HepG2 (cell line): ENCODE data around the gene DHRS12. TPM values are rescaled to one million over a fixed set of nuclear protein-coding genes. Genes with fewer than 3 reads are reported as not detected.

Experiments used
- GATA4 ChIP-seq: sonication (generic); IDR thresholded peaks from 2 replicates; pipeline ENCODE4 v1.6.1; 2016; ENCODE audit warnings: antibody characterized with exemption, low read depth, borderline replicate concordance
- KDM5B ChIP-seq: sonication (generic); formaldehyde crosslinking; IDR thresholded peaks from 2 replicates; pipeline ENCODE4 v1.4.0; 2020; ENCODE audit warnings: missing genetic modification reagents, mild to moderate bottlenecking, borderline replicate concordance
- KLF15 ChIP-seq: sonication (generic); formaldehyde crosslinking; IDR thresholded peaks from 2 replicates; pipeline ENCODE4 v1.8.1; 2023; ENCODE audit warnings: borderline replicate concordance, mild to moderate bottlenecking, inconsistent platforms, missing genetic modification reagents, mixed read lengths
- RAD21 ChIP-seq: fragments of 450-650 bp; formaldehyde crosslinking; IDR thresholded peaks from 2 replicates; pipeline ENCODE4 v1.5.0; 2020; ENCODE audit warnings: mild to moderate bottlenecking
- polyA plus RNA-seq, 8 experiments: library from polyadenylated mRNA; depleted of rRNA in 3 of 8; stranded (reverse) in 7 of 8; unstranded in 1 of 8; fragments of >200 nt; fragmentation: Illumina TruSeq in 4 of 8; extraction: Trizol in 4 of 8; gene quantifications; 2 replicates each; pipeline versions ENCODE4 v1.2.1 to v1.2.3, GENCODE V29; 2011 to 2016; ENCODE audit warnings: low read depth in 4 of 8, missing spikeins in 1 of 8, mixed read lengths in 1 of 8; ENCODE audit not compliant: insufficient read depth in 1 of 8
- total RNA-seq, 5 experiments: library from RNA; depleted of rRNA; stranded (reverse); fragments of >200 nt; fragmentation: Illumina TruSeq; extraction: Trizol; gene quantifications; 2 replicates each; pipeline ENCODE4 v1.2.3, GENCODE V29; 2016; ENCODE audit warnings: low read depth in 1 of 5
- TF ChIP-seq, protein P1 (sequence below): sonication (generic); formaldehyde crosslinking; IDR thresholded peaks from 2 replicates; pipeline ENCODE4 v1.4.0; 2020; ENCODE audit warnings: mild to moderate bottlenecking, missing genetic modification reagents
- TF ChIP-seq, protein P2 (sequence below): sonication (generic); formaldehyde crosslinking; IDR thresholded peaks from 2 replicates; pipeline ENCODE4 v1.5.0; 2020; ENCODE audit warnings: mild to moderate bottlenecking, missing genetic modification reagents, moderate library complexity
- TF ChIP-seq, protein P3 (sequence below): sonication (generic); formaldehyde crosslinking; IDR thresholded peaks from 2 replicates; pipeline ENCODE4 v1.4.0; 2020; ENCODE audit warnings: missing genetic modification reagents
- TF ChIP-seq, protein P4 (sequence below), 2 experiments: sonication (generic) in 1 of 2; formaldehyde crosslinking in 1 of 2; IDR thresholded peaks; 2 replicates each; pipeline versions ENCODE4 v1.6.1 to v1.9.0; 2014 to 2022; ENCODE audit warnings: antibody characterized with exemption in 1 of 2, borderline replicate concordance in 1 of 2, inconsistent platforms in 1 of 2, low read depth in 1 of 2, missing genetic modification reagents in 1 of 2

Gene DHRS12
- total and polyA plus RNA-seq, 2 of the 13 experiments (the other 11 are each of a cell fraction or from before 2014, with no cell fraction given) = 7.2 to 8.4 TPM

DNA sequence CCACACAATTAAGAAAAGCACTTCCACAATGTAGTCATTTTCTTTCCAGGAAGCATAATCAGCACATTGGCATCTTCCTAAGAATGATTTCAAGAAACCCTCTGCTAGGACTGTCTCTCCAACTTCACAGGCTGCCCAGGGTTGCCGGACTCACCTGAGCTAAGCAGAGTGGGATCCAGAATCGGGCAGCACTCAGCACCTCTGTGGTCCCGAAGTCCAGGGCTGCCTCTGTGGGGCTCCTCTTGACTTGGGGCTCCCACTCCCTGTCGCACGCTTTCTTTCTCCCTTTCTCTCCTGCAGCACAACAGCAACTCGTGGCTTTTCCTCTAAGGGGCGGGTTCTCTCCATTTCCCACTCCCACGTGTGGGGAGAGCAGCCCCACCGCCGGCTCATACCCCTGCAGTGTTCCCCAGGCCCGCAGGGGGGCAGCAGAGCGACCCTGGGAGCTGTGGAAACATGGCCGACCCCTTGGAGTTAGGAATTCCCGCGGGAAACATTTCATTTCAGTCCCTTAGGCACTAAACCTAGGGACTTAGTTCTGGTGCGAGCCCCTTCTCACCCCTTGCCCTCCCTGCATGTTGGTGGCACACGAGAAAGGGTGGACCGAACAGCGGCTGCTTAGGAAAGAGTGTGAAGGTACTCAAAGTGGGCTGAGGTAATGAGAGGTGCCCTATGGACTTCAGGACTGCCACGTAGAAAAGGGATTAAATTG, 41.1 kb upstream of the DHRS12 start, which contains the start of gene TMEM272 (continued):
- TF ChIP-seq, protein P1, sequence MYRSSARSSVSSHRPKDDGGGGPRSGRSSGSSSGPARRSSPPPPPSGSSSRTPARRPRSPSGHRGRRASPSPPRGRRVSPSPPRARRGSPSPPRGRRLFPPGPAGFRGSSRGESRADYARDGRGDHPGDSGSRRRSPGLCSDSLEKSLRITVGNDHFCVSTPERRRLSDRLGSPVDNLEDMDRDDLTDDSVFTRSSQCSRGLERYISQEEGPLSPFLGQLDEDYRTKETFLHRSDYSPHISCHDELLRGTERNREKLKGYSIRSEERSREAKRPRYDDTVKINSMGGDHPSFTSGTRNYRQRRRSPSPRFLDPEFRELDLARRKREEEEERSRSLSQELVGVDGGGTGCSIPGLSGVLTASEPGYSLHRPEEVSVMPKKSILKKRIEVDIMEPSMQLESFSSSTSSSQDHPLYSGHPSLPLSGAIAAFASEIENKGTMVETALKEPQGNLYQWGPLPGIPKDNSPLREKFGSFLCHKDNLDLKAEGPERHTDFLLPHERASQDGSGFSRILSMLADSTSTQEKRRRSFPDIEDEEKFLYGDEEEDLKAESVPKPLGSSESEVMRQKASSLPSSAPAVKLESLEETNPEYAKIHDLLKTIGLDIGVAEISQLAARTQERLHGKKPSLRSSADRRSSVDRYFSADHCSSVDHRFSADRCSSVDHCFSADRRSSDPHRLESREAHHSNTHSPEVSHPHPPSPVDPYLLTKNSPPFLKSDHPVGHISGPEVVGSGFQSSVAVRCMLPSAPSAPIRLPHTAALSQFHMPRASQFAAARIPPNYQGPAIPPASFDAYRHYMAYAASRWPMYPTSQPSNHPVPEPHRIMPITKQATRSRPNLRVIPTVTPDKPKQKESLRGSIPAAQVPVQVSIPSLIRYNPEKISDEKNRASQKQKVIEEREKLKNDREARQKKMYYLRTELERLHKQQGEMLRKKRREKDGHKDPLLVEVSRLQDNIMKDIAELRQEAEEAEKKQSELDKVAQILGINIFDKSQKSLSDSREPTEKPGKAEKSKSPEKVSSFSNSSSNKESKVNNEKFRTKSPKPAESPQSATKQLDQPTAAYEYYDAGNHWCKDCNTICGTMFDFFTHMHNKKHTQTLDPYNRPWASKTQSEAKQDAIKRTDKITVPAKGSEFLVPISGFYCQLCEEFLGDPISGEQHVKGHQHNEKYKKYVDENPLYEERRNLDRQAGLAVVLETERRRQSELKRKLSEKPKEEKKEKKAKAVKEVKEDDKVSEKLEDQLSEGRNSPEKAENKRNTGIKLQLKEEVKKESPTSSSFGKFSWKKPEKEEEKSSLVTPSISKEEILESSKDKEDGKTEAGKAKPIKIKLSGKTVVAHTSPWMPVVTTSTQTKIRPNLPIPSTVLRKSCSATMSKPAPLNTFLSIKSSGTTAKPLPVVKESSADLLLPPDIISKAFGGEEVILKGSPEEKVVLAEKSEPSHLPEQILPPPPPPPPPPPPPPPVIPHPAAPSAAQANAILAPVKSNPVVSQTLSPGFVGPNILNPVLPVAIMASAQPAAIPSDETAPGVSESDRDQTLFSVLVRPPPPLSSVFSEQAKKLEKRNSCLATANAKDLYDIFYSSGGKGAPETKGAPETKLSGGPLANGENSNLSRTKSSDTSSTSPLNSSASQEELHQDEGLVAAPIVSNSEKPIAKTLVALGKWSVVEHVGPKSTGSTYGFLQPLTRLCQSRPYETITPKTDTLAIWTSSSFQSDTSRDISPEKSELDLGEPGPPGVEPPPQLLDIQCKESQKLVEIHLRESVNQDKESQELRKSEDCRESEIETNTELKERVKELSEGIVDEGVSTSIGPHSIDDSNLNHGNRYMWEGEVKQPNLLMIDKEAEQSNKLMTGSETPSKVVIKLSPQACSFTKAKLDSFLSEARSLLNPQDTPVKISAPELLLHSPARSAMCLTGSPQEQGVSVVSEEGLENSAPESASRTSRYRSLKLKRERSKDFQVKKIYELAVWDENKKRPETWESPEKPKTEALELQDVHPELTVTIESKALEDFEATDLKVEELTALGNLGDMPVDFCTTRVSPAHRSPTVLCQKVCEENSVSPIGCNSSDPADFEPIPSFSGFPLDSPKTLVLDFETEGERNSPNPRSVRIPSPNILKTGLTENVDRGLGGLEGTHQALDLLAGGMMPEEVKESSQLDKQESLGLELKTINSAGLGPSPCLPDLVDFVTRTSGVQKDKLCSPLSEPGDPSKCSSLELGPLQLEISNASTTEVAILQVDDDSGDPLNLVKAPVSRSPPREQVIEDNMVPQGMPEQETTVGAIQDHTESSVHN = no peak
- TF ChIP-seq RAD21 (0 out of 2 replicates have a peak, but pooled peaks have one; percentile 30), GATA4 (no peak), KDM5B (CRISPR knock-in tag) (no peak), KLF15 (CRISPR knock-in tag) (no peak)
- TF ChIP-seq, protein P2, sequence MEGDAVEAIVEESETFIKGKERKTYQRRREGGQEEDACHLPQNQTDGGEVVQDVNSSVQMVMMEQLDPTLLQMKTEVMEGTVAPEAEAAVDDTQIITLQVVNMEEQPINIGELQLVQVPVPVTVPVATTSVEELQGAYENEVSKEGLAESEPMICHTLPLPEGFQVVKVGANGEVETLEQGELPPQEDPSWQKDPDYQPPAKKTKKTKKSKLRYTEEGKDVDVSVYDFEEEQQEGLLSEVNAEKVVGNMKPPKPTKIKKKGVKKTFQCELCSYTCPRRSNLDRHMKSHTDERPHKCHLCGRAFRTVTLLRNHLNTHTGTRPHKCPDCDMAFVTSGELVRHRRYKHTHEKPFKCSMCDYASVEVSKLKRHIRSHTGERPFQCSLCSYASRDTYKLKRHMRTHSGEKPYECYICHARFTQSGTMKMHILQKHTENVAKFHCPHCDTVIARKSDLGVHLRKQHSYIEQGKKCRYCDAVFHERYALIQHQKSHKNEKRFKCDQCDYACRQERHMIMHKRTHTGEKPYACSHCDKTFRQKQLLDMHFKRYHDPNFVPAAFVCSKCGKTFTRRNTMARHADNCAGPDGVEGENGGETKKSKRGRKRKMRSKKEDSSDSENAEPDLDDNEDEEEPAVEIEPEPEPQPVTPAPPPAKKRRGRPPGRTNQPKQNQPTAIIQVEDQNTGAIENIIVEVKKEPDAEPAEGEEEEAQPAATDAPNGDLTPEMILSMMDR (CRISPR knock-in tag) = peak; percentile 90
- TF ChIP-seq, protein P3, sequence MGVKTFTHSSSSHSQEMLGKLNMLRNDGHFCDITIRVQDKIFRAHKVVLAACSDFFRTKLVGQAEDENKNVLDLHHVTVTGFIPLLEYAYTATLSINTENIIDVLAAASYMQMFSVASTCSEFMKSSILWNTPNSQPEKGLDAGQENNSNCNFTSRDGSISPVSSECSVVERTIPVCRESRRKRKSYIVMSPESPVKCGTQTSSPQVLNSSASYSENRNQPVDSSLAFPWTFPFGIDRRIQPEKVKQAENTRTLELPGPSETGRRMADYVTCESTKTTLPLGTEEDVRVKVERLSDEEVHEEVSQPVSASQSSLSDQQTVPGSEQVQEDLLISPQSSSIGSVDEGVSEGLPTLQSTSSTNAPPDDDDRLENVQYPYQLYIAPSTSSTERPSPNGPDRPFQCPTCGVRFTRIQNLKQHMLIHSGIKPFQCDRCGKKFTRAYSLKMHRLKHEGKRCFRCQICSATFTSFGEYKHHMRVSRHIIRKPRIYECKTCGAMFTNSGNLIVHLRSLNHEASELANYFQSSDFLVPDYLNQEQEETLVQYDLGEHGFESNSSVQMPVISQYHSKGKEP (CRISPR knock-in tag) = no peak
- TF ChIP-seq, protein P4, sequence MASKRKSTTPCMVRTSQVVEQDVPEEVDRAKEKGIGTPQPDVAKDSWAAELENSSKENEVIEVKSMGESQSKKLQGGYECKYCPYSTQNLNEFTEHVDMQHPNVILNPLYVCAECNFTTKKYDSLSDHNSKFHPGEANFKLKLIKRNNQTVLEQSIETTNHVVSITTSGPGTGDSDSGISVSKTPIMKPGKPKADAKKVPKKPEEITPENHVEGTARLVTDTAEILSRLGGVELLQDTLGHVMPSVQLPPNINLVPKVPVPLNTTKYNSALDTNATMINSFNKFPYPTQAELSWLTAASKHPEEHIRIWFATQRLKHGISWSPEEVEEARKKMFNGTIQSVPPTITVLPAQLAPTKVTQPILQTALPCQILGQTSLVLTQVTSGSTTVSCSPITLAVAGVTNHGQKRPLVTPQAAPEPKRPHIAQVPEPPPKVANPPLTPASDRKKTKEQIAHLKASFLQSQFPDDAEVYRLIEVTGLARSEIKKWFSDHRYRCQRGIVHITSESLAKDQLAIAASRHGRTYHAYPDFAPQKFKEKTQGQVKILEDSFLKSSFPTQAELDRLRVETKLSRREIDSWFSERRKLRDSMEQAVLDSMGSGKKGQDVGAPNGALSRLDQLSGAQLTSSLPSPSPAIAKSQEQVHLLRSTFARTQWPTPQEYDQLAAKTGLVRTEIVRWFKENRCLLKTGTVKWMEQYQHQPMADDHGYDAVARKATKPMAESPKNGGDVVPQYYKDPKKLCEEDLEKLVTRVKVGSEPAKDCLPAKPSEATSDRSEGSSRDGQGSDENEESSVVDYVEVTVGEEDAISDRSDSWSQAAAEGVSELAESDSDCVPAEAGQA (IDR thresholded peaks at IDR 0.05; ENCODE audit: low read depth) = no peak
- TF ChIP-seq, protein P4 (CRISPR knock-in tag; IDR thresholded peaks at IDR 0.05; ENCODE audit: borderline replicate concordance) = no peak
